ENCODE measurements around the gene ABCC11. TPM values are rescaled to one million over a fixed set of nuclear protein-coding genes. Genes with fewer than 3 reads are reported as not detected.

ABCC11 gene
- total and polyA plus RNA-seq, 2 of the 13 experiments (the other 11 are each of a cell fraction or from before 2014, with no cell fraction given) = 1.0 to 1.4 TPM

DNA sequence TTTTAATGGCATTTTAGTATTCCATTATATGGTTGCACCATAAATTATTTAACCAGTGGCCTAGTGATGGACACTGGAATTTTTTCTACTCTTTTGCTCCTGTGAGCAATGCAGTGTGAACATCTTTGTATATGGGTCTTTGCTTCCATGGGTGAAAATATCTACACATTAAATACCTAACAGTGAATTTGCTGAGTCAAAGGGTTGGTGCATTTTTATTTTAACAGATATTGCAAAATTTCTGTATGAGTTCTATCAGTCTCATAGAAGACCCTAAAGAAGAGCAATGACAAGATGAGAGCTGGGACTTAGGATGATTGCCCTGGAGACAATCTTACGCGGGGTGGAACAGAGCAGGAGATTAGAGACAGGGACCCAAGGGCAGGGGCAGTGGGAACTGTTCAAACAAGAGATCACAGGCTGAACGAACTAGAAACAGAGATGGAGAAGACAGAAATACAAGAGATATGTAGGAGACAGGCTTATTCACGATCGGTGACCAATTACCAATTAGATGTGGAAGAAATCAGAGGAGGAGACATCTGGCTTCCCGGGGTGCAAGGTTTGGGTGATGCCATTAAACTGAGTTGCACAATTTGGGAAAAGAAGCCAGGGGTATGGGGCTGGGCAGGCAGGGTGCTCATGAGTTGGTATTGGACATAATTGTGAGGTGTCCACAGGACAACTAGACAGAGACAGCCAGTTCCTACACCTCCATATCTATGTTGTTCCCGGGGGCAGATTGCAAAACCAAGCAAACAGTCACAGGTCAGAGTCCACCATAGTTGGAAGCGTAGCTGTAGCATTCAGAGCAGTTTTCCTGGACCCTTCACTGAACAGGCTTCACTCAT is 43.1 kb downstream of the ABCC11 start (continued):
- TF ChIP-seq ATF1 (CRISPR knock-in tag; IDR thresholded peaks at IDR 0.05) (0 out of 2 replicates have a peak, but pooled peaks have one; percentile 14), ZZZ3 (CRISPR knock-in tag; IDR thresholded peaks at IDR 0.05; ENCODE audit: borderline replicate concordance) (no peak), HNRNPUL1 (IDR thresholded peaks at IDR 0.05; ENCODE audit: low read depth, low read length) (no peak), CCDC6 (CRISPR knock-in tag; IDR thresholded peaks at IDR 0.05) (peak; percentile 88), MED8 (CRISPR knock-in tag; IDR thresholded peaks at IDR 0.05; ENCODE audit: insufficient replicate concordance) (no peak), ZSCAN22 (CRISPR knock-in tag; IDR thresholded peaks at IDR 0.05) (no peak), ZNF326 (CRISPR knock-in tag; IDR thresholded peaks at IDR 0.05; ENCODE audit: borderline replicate concordance) (no peak), CREM (IDR thresholded peaks at IDR 0.05) (peak; percentile 87), CREM (CRISPR knock-in tag; IDR thresholded peaks at IDR 0.05) (no peak), MEF2D (CRISPR knock-in tag; IDR thresholded peaks at IDR 0.05) (peak; percentile 71; the same call in 1 of the 2 replicates), ATF7 (IDR thresholded peaks at IDR 0.05) (no peak), ATF7 (CRISPR knock-in tag; IDR thresholded peaks at IDR 0.05) (0 out of 2 replicates have a peak, but pooled peaks have one; percentile 26), ZNF572 (CRISPR knock-in tag; IDR thresholded peaks at IDR 0.05) (no peak), ZNF292 (CRISPR knock-in tag; IDR thresholded peaks at IDR 0.05; ENCODE audit: borderline replicate concordance, low read depth) (peak; percentile 99), ZNF570 (CRISPR knock-in tag; IDR thresholded peaks at IDR 0.05; ENCODE audit: borderline replicate concordance) (no peak), HCFC1 (IDR thresholded peaks at IDR 0.05; ENCODE audit: low read depth, low read length) (no peak), NCOA5 (CRISPR knock-in tag; IDR thresholded peaks at IDR 0.05) (no peak), SOX13 (IDR thresholded peaks at IDR 0.05) (peak; percentile 89), SOX13 (CRISPR knock-in tag; conservative IDR thresholded peaks at IDR 0.05 in 1 of 2, IDR thresholded peaks at IDR 0.05 in 1 of 2) (peak in 1 of 2 experiments; percentile 95; a peak in 2 of 4 replicates), ZSCAN29 (CRISPR knock-in tag; conservative IDR thresholded peaks at IDR 0.05) (0 out of 2 replicates have a peak, but pooled peaks have one; percentile 59), ZNF430 (CRISPR knock-in tag; IDR thresholded peaks at IDR 0.05) (peak; percentile 85; the same call in 1 of the 2 replicates), CEBPG (CRISPR knock-in tag; IDR thresholded peaks at IDR 0.05) (peak; percentile 98)
- TF ChIP-seq, protein P1, sequence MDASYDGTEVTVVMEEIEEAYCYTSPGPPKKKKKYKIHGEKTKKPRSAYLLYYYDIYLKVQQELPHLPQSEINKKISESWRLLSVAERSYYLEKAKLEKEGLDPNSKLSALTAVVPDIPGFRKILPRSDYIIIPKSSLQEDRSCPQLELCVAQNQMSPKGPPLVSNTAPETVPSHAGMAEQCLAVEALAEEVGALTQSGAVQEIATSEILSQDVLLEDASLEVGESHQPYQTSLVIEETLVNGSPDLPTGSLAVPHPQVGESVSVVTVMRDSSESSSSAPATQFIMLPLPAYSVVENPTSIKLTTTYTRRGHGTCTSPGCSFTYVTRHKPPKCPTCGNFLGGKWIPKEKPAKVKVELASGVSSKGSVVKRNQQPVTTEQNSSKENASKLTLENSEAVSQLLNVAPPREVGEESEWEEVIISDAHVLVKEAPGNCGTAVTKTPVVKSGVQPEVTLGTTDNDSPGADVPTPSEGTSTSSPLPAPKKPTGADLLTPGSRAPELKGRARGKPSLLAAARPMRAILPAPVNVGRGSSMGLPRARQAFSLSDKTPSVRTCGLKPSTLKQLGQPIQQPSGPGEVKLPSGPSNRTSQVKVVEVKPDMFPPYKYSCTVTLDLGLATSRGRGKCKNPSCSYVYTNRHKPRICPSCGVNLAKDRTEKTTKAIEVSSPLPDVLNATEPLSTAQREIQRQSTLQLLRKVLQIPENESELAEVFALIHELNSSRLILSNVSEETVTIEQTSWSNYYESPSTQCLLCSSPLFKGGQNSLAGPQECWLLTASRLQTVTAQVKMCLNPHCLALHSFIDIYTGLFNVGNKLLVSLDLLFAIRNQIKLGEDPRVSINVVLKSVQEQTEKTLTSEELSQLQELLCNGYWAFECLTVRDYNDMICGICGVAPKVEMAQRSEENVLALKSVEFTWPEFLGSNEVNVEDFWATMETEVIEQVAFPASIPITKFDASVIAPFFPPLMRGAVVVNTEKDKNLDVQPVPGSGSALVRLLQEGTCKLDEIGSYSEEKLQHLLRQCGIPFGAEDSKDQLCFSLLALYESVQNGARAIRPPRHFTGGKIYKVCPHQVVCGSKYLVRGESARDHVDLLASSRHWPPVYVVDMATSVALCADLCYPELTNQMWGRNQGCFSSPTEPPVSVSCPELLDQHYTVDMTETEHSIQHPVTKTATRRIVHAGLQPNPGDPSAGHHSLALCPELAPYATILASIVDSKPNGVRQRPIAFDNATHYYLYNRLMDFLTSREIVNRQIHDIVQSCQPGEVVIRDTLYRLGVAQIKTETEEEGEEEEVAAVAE (CRISPR knock-in tag; IDR thresholded peaks at IDR 0.05; ENCODE audit: borderline replicate concordance) = peak; percentile 93
- TF ChIP-seq, protein P2, sequence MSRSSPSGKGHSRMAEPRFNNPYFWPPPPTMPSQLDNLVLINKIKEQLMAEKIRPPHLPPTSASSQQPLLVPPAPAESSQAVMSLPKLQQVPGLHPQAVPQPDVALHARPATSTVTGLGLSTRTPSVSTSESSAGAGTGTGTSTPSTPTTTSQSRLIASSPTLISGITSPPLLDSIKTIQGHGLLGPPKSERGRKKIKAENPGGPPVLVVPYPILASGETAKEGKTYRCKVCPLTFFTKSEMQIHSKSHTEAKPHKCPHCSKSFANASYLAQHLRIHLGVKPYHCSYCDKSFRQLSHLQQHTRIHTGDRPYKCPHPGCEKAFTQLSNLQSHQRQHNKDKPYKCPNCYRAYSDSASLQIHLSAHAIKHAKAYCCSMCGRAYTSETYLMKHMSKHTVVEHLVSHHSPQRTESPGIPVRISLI (CRISPR knock-in tag; IDR thresholded peaks at IDR 0.05; ENCODE audit: borderline replicate concordance) = peak; percentile 63; the same call in 1 of the 2 replicates

Measured in HepG2 (cell line).